ENCODE measurements around the gene PDE7B.

The PDE7B gene

GRCh38 chr6:135851442-135852271, at the start of gene PDE7B:
Gene PDE7B, plus strand, starts transcription at chr6:135851701.
- H3K4me3 Mint-ChIP-seq, result peak within 1 kb of the TSS; percentile 85
- H3K27ac Mint-ChIP-seq, result no peak within 1 kb of the TSS
- H3K4me1 Mint-ChIP-seq (ENCODE audit: low read depth), result peaks cover 26% of the 10 kb centered on the region
- H3K36me3 Mint-ChIP-seq, result peaks cover 2% of the 10 kb centered on the region
- no peaks in the 10 kb centered on the region for H3K27me3 Mint-ChIP-seq
- no peaks in the 10 kb centered on the region for H3K9me3 Mint-ChIP-seq (ENCODE audit: low read depth)

GRCh38 chr6:135801755-135802465, 49.6 kb upstream of the PDE7B start:
- no peak overlapping the region for H3K4me3 Mint-ChIP-seq
- H3K4me1 Mint-ChIP-seq (ENCODE audit: low read depth), result no peaks in the 10 kb centered on the region
- H3K27me3 Mint-ChIP-seq, result no peaks in the 10 kb centered on the region
- H3K36me3 Mint-ChIP-seq, result no peaks in the 10 kb centered on the region
- H3K27ac Mint-ChIP-seq, result no peak overlapping the region
- H3K9me3 Mint-ChIP-seq (ENCODE audit: low read depth), result no peaks in the 10 kb centered on the region

GRCh38 chr6:135810486-135810885, 41.0 kb upstream of the PDE7B start:
- H3K4me3 Mint-ChIP-seq, result no peak overlapping the region
- H3K27me3 Mint-ChIP-seq, result no peaks in the 10 kb centered on the region
- no peak overlapping the region for H3K27ac Mint-ChIP-seq
- peaks cover 6% of the 10 kb centered on the region for H3K36me3 Mint-ChIP-seq
- H3K9me3 Mint-ChIP-seq (ENCODE audit: low read depth), result peaks cover 6% of the 10 kb centered on the region
- H3K4me1 Mint-ChIP-seq (ENCODE audit: low read depth), result no peaks in the 10 kb centered on the region

- peaks cover 6% of the 10 kb centered on the region for H3K9me3 Mint-ChIP-seq (ENCODE audit: low read depth)
- peaks cover 6% of the 10 kb centered on the region for H3K36me3 Mint-ChIP-seq
- no peaks in the 10 kb centered on the region for H3K27me3 Mint-ChIP-seq
- H3K27ac Mint-ChIP-seq, result no peak overlapping the region
- H3K4me3 Mint-ChIP-seq, result no peak overlapping the region
- no peaks in the 10 kb centered on the region for H3K4me1 Mint-ChIP-seq (ENCODE audit: low read depth)
Observed at GRCh38 chr6:135811170-135811569, 40.3 kb upstream of the PDE7B start.

- no peaks in the 10 kb centered on the region for H3K4me1 Mint-ChIP-seq (ENCODE audit: low read depth)
- H3K36me3 Mint-ChIP-seq, result peaks cover 6% of the 10 kb centered on the region
- H3K27ac Mint-ChIP-seq, result no peak overlapping the region
- H3K27me3 Mint-ChIP-seq, result no peaks in the 10 kb centered on the region
- H3K4me3 Mint-ChIP-seq, result no peak overlapping the region
- H3K9me3 Mint-ChIP-seq (ENCODE audit: low read depth), result peaks cover 6% of the 10 kb centered on the region
Observed at GRCh38 chr6:135811644-135812526, 39.6 kb upstream of the PDE7B start.

GRCh38 chr6:135813401-135813800, 38.1 kb upstream of the PDE7B start:
- H3K27ac Mint-ChIP-seq, result no peak overlapping the region

GRCh38 chr6:135814043-135814442, 37.5 kb upstream of the PDE7B start:
- no peak overlapping the region for H3K4me3 Mint-ChIP-seq
- H3K27ac Mint-ChIP-seq, result no peak overlapping the region
- peaks cover 6% of the 10 kb centered on the region for H3K36me3 Mint-ChIP-seq
- no peaks in the 10 kb centered on the region for H3K4me1 Mint-ChIP-seq (ENCODE audit: low read depth)
- H3K9me3 Mint-ChIP-seq (ENCODE audit: low read depth), result peaks cover 6% of the 10 kb centered on the region
- no peaks in the 10 kb centered on the region for H3K27me3 Mint-ChIP-seq

More at GRCh38 chr6:135813401-135813800, 38.1 kb upstream of the PDE7B start:
- Mint-ChIP-seq H3K4me3 (no peak overlapping the region), H3K4me1 (ENCODE audit: low read depth) (no peaks in the 10 kb centered on the region), H3K27me3 (no peaks in the 10 kb centered on the region), H3K36me3 (peaks cover 6% of the 10 kb centered on the region), H3K9me3 (ENCODE audit: low read depth) (peaks cover 6% of the 10 kb centered on the region)

- Mint-ChIP-seq H3K9me3 (ENCODE audit: low read depth) (no peaks in the 10 kb centered on the region), H3K27me3 (no peaks in the 10 kb centered on the region), H3K4me1 (ENCODE audit: low read depth) (no peaks in the 10 kb centered on the region), H3K4me3 (no peak overlapping the region), H3K36me3 (no peaks in the 10 kb centered on the region), H3K27ac (no peak overlapping the region)
Observed at GRCh38 chr6:135815216-135815615, 36.3 kb upstream of the PDE7B start.

- Mint-ChIP-seq H3K4me3 (no peak overlapping the region), H3K27ac (no peak overlapping the region), H3K4me1 (ENCODE audit: low read depth) (no peaks in the 10 kb centered on the region), H3K9me3 (ENCODE audit: low read depth) (no peaks in the 10 kb centered on the region), H3K36me3 (no peaks in the 10 kb centered on the region), H3K27me3 (no peaks in the 10 kb centered on the region)
Observed at GRCh38 chr6:135817035-135817434, 34.5 kb upstream of the PDE7B start.

- H3K9me3 Mint-ChIP-seq (ENCODE audit: low read depth), result no peaks in the 10 kb centered on the region
- H3K27ac Mint-ChIP-seq, result no peak overlapping the region
- H3K36me3 Mint-ChIP-seq, result no peaks in the 10 kb centered on the region
- H3K4me3 Mint-ChIP-seq, result no peak overlapping the region
- H3K4me1 Mint-ChIP-seq (ENCODE audit: low read depth), result no peaks in the 10 kb centered on the region
- H3K27me3 Mint-ChIP-seq, result no peaks in the 10 kb centered on the region
Observed at GRCh38 chr6:135819665-135820064, 31.8 kb upstream of the PDE7B start.

GRCh38 chr6:135820340-135820739, 31.2 kb upstream of the PDE7B start:
- no peaks in the 10 kb centered on the region for H3K27me3 Mint-ChIP-seq
- no peak overlapping the region for H3K4me3 Mint-ChIP-seq
- no peaks in the 10 kb centered on the region for H3K36me3 Mint-ChIP-seq
- H3K9me3 Mint-ChIP-seq (ENCODE audit: low read depth), result no peaks in the 10 kb centered on the region
- no peaks in the 10 kb centered on the region for H3K4me1 Mint-ChIP-seq (ENCODE audit: low read depth)
- H3K27ac Mint-ChIP-seq, result no peak overlapping the region

GRCh38 chr6:135823851-135824250, 27.6 kb upstream of the PDE7B start:
- Mint-ChIP-seq H3K9me3 (ENCODE audit: low read depth) (no peaks in the 10 kb centered on the region), H3K4me1 (ENCODE audit: low read depth) (no peaks in the 10 kb centered on the region), H3K27ac (no peak overlapping the region), H3K36me3 (no peaks in the 10 kb centered on the region), H3K4me3 (no peak overlapping the region), H3K27me3 (no peaks in the 10 kb centered on the region)

GRCh38 chr6:135826236-135826804, 25.2 kb upstream of the PDE7B start:
- Mint-ChIP-seq H3K4me3 (no peak overlapping the region), H3K36me3 (no peaks in the 10 kb centered on the region), H3K4me1 (ENCODE audit: low read depth) (no peaks in the 10 kb centered on the region), H3K9me3 (ENCODE audit: low read depth) (no peaks in the 10 kb centered on the region), H3K27ac (no peak overlapping the region), H3K27me3 (no peaks in the 10 kb centered on the region)

- no peaks in the 10 kb centered on the region for H3K36me3 Mint-ChIP-seq
- no peaks in the 10 kb centered on the region for H3K27me3 Mint-ChIP-seq
- no peak overlapping the region for H3K4me3 Mint-ChIP-seq
- H3K9me3 Mint-ChIP-seq (ENCODE audit: low read depth), result no peaks in the 10 kb centered on the region
- H3K27ac Mint-ChIP-seq, result no peak overlapping the region
- no peaks in the 10 kb centered on the region for H3K4me1 Mint-ChIP-seq (ENCODE audit: low read depth)
Observed at GRCh38 chr6:135828021-135828420, 23.5 kb upstream of the PDE7B start.

All from activated naive CD8-positive, alpha-beta T cell (primary cell).